Pancreas (tissue), 10 donors: ENCODE results near the gene ALCAM. TPM values are rescaled to one million over a fixed set of nuclear protein-coding genes. Genes with fewer than 3 reads are reported as not detected.

ENCODE experiments used
- ATAC-seq, 4 donors: fragments of 200-7000 bp; cut with Tn5 transposase; one replicate each; pipeline versions ENCODE4 v1.8.0 to v1.9.1; 2020; ENCODE audit warnings: mild to moderate bottlenecking in 4 of 4, moderate library complexity in 4 of 4
- DNase-seq, 6 donors: peaks; one replicate each; pipeline ENCODE4 v3.0.0-alpha.2; 2020
- FAIRE-seq: peaks from 2 replicates; lab custom pipeline; 2012; peaks lifted over from hg19 to GRCh38; lab: Jason Lieb, UNC
- H3K27ac ChIP-seq, 4 donors: fragments of 200-600 bp; sonication (generic); 1 replicate in 3 of 4; 2 replicates in 1 of 4; pipeline versions ENCODE4 v1.5.0 to v1.8.0; 2020
- H3K27me3 ChIP-seq, 4 donors: fragments of 200-600 bp; one replicate each; pipeline ENCODE4 v1.8.0; 2021
- H3K36me3 ChIP-seq, 3 donors: fragments of 200-600 bp; sonication (generic) in 1 of 3; one replicate each; pipeline versions ENCODE4 v1.5.0 to v1.8.0; 2020 to 2021
- H3K4me1 ChIP-seq, 3 donors: fragments of 200-600 bp; one replicate each; pipeline ENCODE4 v1.8.0; 2021
- H3K4me3 ChIP-seq, 4 donors: fragments of 200-600 bp; sonication (generic) in 2 of 4; one replicate each; pipeline versions ENCODE4 v1.5.0 to v1.8.0; 2020 to 2021
- H3K9me3 ChIP-seq, 4 donors: fragments of 200-600 bp; one replicate each; pipeline ENCODE4 v1.8.0; 2021
- CTCF ChIP-seq, 4 donors: fragments of 200-600 bp; sonication (generic) in 3 of 4; IDR thresholded peaks; one replicate each; pipeline versions ENCODE4 v1.5.0 to v1.8.0; 2021; ENCODE audit warnings: antibody characterized with exemption in 4 of 4
- WGBS, 2 donors: extraction: QIAGEN DNeasy Blood & Tissue Kit; methylation state at CpG; one replicate each; pipeline ENCODE4 v1.1.7; 2013; 5-methylcytosine and 5-hydroxymethylcytosine counted together
- intact Hi-C, 3 donors: fragments of 100-400 bp; cut with DNase I; formaldehyde crosslinking; loops; one replicate each; pipeline versions ENCODE4 v1.11.1 to v1.14.2; 2022
- polyA plus RNA-seq, 2 donors: library from polyadenylated mRNA; stranded (reverse); fragments of 200-250 nt; gene quantifications; one replicate each; pipeline ENCODE4 v1.2.3, GENCODE V29; 2013
- total RNA-seq, 6 donors: library from RNA; stranded (reverse); fragmentation: NEBNext Ultra II Directional in 4 of 6; extraction: Animal tissue kit (Norgen Biotek cat#: 25700) in 4 of 6; gene quantifications; one replicate each; pipeline versions ENCODE4 v1.2.1 to v1.2.4, GENCODE V29; 2021 to 2023
- donor health status: healthy with polysubstance abuse.
- donor health status: DM: no; HTN: no; CAD: no; lungs with moderate emphysema.
- donor health status: DM: no; HTN: no; CAD: no.
- donor health status: control.
- donor health status: control.
- donor health status: Bipolar disorder and iron deficiency.
- donor health status: DM: yes; HTN: yes; CAD: no.
- donor health status: DM: no; HTN: no; CAD: no.
- donor health status: DM: no; HTN: no; CAD: no.
- donor health status: DM: yes; HTN: yes; CAD: no.

Gene ALCAM
- total and polyA plus RNA-seq, 8 donors = 14.4 to 42.1 (median 27.6) TPM

- DNase-seq (no peak), FAIRE-seq (no peak), ATAC-seq (no peak)
- no peaks in the 10 kb centered on the region for H3K27me3 ChIP-seq
- no peaks in the 10 kb centered on the region for H3K4me1 ChIP-seq
- no peaks in the 10 kb centered on the region for H3K9me3 ChIP-seq
- intact Hi-C loops = no loop called here
- H3K4me3 ChIP-seq = no peak overlapping the region
- no peaks in the 10 kb centered on the region for H3K36me3 ChIP-seq
- no peak overlapping the region for H3K27ac ChIP-seq
- 83 to 93% methylated on average over 2 of the region's 2 CpGs for WGBS, 2 donors
- TF ChIP-seq CTCF (IDR thresholded peaks at IDR 0.05) = no peak
Observed at GRCh38 chr3:105355408-105356061, 11.2 kb upstream of the ALCAM start.

DNA sequence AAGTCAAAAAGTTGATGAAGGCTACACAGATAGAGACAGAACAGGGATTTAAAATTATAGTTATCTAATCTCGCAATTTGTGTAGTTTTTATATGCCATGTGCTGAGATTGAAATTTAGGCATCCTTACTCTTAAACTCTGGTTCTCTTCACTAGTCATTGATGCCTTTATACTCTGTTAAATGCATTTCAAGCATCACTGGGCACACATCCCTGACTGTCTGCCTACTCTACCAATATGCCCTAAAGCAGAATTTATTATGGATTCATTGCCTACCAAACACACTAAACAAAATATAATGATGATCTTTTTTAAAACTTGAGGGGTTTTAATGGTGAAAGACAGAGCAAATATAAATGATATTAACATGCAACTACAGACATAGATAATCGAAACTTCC, 10.3 kb upstream of the ALCAM start:
- WGBS, 2 donors = 87 to 94% methylated on average over 2 of the region's 2 CpGs
- intact Hi-C loops = no loop called here
- FAIRE-seq (no peak), DNase-seq (no peak), ATAC-seq (no peak)
- Histone ChIP-seq H3K4me1 (no peaks in the 10 kb centered on the region), H3K27me3 (no peaks in the 10 kb centered on the region), H3K4me3 (no peak overlapping the region), H3K9me3 (no peaks in the 10 kb centered on the region), H3K36me3 (no peaks in the 10 kb centered on the region), H3K27ac (no peak overlapping the region)
- no peak for TF ChIP-seq CTCF (IDR thresholded peaks at IDR 0.05)

GRCh38 chr3:105356988-105357387, 9.7 kb upstream of the ALCAM start:
- TF ChIP-seq CTCF (IDR thresholded peaks at IDR 0.05) = no peak
- DNase-seq = no peak
- H3K4me1 ChIP-seq = no peaks in the 10 kb centered on the region
- no peak overlapping the region for H3K4me3 ChIP-seq
- intact Hi-C loops = no loop called here
- no peaks in the 10 kb centered on the region for H3K36me3 ChIP-seq
- H3K27ac ChIP-seq = no peak overlapping the region
- no peak for FAIRE-seq
- WGBS, 2 donors = 88 to 91% methylated on average over 1 of the region's 1 CpG
- no peaks in the 10 kb centered on the region for H3K27me3 ChIP-seq
- no peak for ATAC-seq
- no peaks in the 10 kb centered on the region for H3K9me3 ChIP-seq

DNA sequence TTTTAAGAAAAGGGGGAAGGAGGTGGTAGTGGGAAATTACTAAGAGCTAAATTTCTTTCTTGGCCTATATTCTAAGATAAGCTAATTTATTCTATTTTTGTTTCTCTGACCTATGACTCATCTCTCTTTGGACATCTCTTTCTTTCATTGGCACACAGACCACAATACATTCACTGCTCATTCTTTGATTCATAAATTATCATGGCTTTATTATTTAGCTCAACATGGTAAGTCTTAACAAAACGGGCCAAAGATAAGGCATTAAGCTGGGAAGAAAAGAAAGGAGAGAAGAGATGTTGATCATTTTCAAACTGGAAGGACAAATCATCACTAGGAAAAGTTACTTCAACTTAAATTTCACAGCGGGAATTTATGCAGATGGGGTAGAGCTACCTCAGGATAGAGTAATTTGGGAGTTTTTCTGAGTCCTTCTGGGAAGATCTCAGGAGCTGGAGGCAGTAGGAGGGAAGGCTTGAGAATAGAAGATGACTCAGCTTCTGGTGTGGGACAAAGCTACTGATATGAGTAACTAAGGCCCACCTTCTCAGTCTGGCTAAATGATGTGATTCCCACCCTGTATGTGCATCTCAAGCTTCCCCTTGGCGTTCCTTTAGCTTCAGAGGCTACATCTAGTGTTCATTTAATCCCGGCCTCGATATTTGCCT, 7.5 kb upstream of the ALCAM start:
- 86 to 90% methylated on average over 5 of the region's 5 CpGs for WGBS, 2 donors
- ATAC-seq (no peak), DNase-seq (no peak), FAIRE-seq (no peak)
- H3K36me3 ChIP-seq = no peaks in the 10 kb centered on the region
- no peak overlapping the region for H3K4me3 ChIP-seq
- H3K4me1 ChIP-seq = peaks cover 0 to 1% (median 0%) of the 10 kb centered on the region in 3 donors
- no peak for TF ChIP-seq CTCF (IDR thresholded peaks at IDR 0.05)
- H3K27ac ChIP-seq = no peak overlapping the region
- intact Hi-C loops = no loop called here
- H3K9me3 ChIP-seq = no peaks in the 10 kb centered on the region
- H3K27me3 ChIP-seq = no peaks in the 10 kb centered on the region

DNA sequence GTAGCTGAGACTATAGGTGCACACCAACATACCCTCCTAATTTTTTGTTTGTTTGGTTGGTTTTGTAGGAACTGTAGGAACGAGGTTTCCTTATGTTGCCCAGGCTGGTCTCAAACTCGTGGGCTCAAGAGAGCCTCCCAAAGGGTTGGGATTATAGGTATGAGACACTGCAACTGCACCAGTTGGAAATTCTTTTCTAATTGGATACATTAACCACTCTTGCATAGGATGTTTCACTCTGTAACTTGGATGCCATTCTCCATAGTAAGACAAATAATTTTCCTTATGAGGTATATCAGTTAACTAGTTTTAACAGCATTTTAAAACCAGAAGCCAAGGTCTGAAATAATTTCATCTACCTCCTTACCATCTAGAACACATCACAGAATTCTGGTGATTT, 6.7 kb upstream of the ALCAM start:
- H3K27me3 ChIP-seq = no peaks in the 10 kb centered on the region
- H3K9me3 ChIP-seq = no peaks in the 10 kb centered on the region
- WGBS, 2 donors = 89 to 94% methylated on average over 2 of the region's 2 CpGs
- H3K4me3 ChIP-seq = no peak overlapping the region
- no peak for DNase-seq
- FAIRE-seq = no peak
- peaks cover 0 to 3% (median 0%) of the 10 kb centered on the region in 3 donors for H3K4me1 ChIP-seq
- H3K27ac ChIP-seq = no peak overlapping the region
- no peaks in the 10 kb centered on the region for H3K36me3 ChIP-seq
- intact Hi-C loops = loop anchor here in 1 of 3 donors (10.0 kb wide), 1 partner anchor 765 kb away; no protein-coding TSS in a partner anchor
- no peak for TF ChIP-seq CTCF (IDR thresholded peaks at IDR 0.05)
- no peak for ATAC-seq
